B cell (primary cell): ENCODE results near the gene FGL2. TPM values are rescaled to one million over a fixed set of nuclear protein-coding genes. Genes with fewer than 3 reads are reported as not detected.
"Not testable (repeated sequence)": the region's sequence is repeated elsewhere in the genome, so short reads cannot be mapped to it uniquely, and the experiment has no call there.

Source experiments
- ATAC-seq: fragments of 200-7000 bp; cut with Tn5 transposase; one replicate; pipeline ENCODE4 v1.10.0; 2021; ENCODE audit warnings: low read depth, mild to moderate bottlenecking, moderate number of reproducible peaks, moderate library complexity
- CTCF ChIA-PET: fragments of 350-600 bp; sonication (Branson Sonifier 250); formaldehyde crosslinking; loops from one replicate; lab custom pipeline; 2021; ENCODE audit warnings: antibody characterized with exemption, inconsistent platforms; lab: Charles Lee
- POLR2A ChIA-PET: fragments of 350-600 bp; sonication (Branson Sonifier 250); formaldehyde crosslinking; loops from one replicate; lab custom pipeline; 2021; ENCODE audit warnings: antibody characterized with exemption; lab: Charles Lee
- DNase-seq: peaks from one replicate; pipeline ENCODE4 v3.0.0; 2013
- H2AFZ ChIP-seq: 2 replicates; pipeline ENCODE4 v1.6.1; 2012; ENCODE audit warnings: mild to moderate bottlenecking, low read depth, low read length; ENCODE audit not compliant: insufficient read depth, poor library complexity, severe bottlenecking
- H3K27ac ChIP-seq, 2 donors: 1 replicate in 1 of 2; 2 replicates in 1 of 2; pipeline ENCODE4 v1.5.1; 2012 to 2013; ENCODE audit warnings: low read length in 2 of 2, mild to moderate bottlenecking in 2 of 2, moderate library complexity in 1 of 2
- H3K27me3 ChIP-seq, 4 experiments: fragments of 200-600 bp in 1 of 4; sonication (generic) in 1 of 4; replicated peaks in 1 of 4; 1 replicate in 2 of 4; 2 replicates in 2 of 4; pipeline versions ENCODE4 v1.6.1 to v1.7.0; 2013 to 2016; ENCODE audit warnings: low read length in 3 of 4, mild to moderate bottlenecking in 2 of 4, mixed read lengths in 1 of 4, moderate library complexity in 1 of 4; ENCODE audit not compliant: insufficient read depth in 4 of 4, control insufficient read depth in 3 of 4; ENCODE audit errors: control extremely low read depth in 1 of 4
- H3K36me3 ChIP-seq, 2 experiments: replicated peaks in 1 of 2; 1 replicate in 1 of 2; 2 replicates in 1 of 2; pipeline versions ENCODE4 v1.6.1 to v1.7.1; 2013; ENCODE audit warnings: low read length in 1 of 2; ENCODE audit not compliant: insufficient read depth in 2 of 2, control insufficient read depth in 1 of 2; ENCODE audit errors: control extremely low read depth in 1 of 2, extremely low read depth in 1 of 2
- H3K4me1 ChIP-seq, 2 donors: fragments of 200-600 bp in 1 of 2; sonication (generic) in 1 of 2; 1 replicate in 1 of 2; 2 replicates in 1 of 2; pipeline versions ENCODE4 v1.5.1 to v1.6.1; 2013 to 2017; ENCODE audit warnings: low read length in 2 of 2; ENCODE audit not compliant: control insufficient read depth in 2 of 2, insufficient read depth in 2 of 2
- H3K4me2 ChIP-seq: replicated peaks from 2 replicates; pipeline ENCODE3; 2012; ENCODE audit warnings: mild to moderate bottlenecking, low read depth, low read length; ENCODE audit not compliant: poor library complexity, severe bottlenecking
- H3K4me3 ChIP-seq, 5 experiments: fragments of 200-600 bp in 1 of 5; sonication (generic) in 1 of 5; 1 replicate in 3 of 5; 2 replicates in 2 of 5; pipeline versions ENCODE4 v1.5.1 to v1.7.0; 2011 to 2016; ENCODE audit warnings: low read length in 4 of 5, mild to moderate bottlenecking in 4 of 5, low read depth in 2 of 5, control low read depth in 1 of 5, moderate library complexity in 1 of 5; ENCODE audit not compliant: insufficient read depth in 1 of 5; ENCODE audit errors: control extremely low read depth in 1 of 5, extremely low read depth in 1 of 5
- H3K79me2 ChIP-seq: fragments of 200-600 bp; sonication (generic); one replicate; pipeline ENCODE4 v1.6.0; 2016; ENCODE audit warnings: low read length; ENCODE audit not compliant: control insufficient read depth, insufficient read depth
- H3K9ac ChIP-seq: fragments of 200-600 bp; sonication (generic); 2 replicates; pipeline ENCODE4 v1.6.1; 2017; ENCODE audit warnings: mild to moderate bottlenecking, low read length, moderate library complexity
- H3K9me3 ChIP-seq, 3 donors: one replicate each; pipeline versions ENCODE4 v1.6.1 to v1.7.1; 2013; ENCODE audit warnings: low read length in 2 of 3; ENCODE audit not compliant: control insufficient read depth in 2 of 3, insufficient read depth in 1 of 3; ENCODE audit errors: control extremely low read depth in 1 of 3
- H4K20me1 ChIP-seq: 2 replicates; pipeline ENCODE4 v1.6.0; 2012; ENCODE audit warnings: mild to moderate bottlenecking, low read length; ENCODE audit not compliant: insufficient read depth, control insufficient read depth, poor library complexity, severe bottlenecking
- H3K27ac Mint-ChIP-seq: one replicate; pipeline ENCODE4 v1.8.0; 2021; ENCODE audit warnings: mixed read lengths
- H3K27me3 Mint-ChIP-seq: one replicate; pipeline ENCODE4 v1.8.0; 2021; ENCODE audit warnings: mixed read lengths
- H3K4me1 Mint-ChIP-seq: one replicate; pipeline ENCODE4 v1.8.0; 2021; ENCODE audit warnings: mixed read lengths
- H3K4me3 Mint-ChIP-seq: one replicate; pipeline ENCODE4 v1.8.0; 2021; ENCODE audit warnings: mixed read lengths
- H3K9me3 Mint-ChIP-seq: one replicate; pipeline ENCODE4 v1.8.0; 2022; ENCODE audit warnings: mixed read lengths; ENCODE audit not compliant: insufficient read depth
- EZH2 ChIP-seq: IDR thresholded peaks from 2 replicates; pipeline ENCODE4 v1.6.1; 2012; ENCODE audit warnings: borderline replicate concordance, low read depth, mild to moderate bottlenecking, moderate library complexity, low read length; ENCODE audit not compliant: insufficient read depth, poor library complexity, severe bottlenecking
- WGBS: methylation state at CpG from one replicate; pipeline ENCODE4 v1.1.5; 2013; ENCODE audit warnings: missing lambda C conversion rate; ENCODE audit not compliant: insufficient coverage; 5-methylcytosine and 5-hydroxymethylcytosine counted together
- intact Hi-C: fragments of 100-400 bp; cut with micrococcal nuclease; formaldehyde crosslinking; loops from one replicate; pipeline ENCODE4 v1.10.0; 2022
- polyA plus RNA-seq: library from polyadenylated mRNA; depleted of rRNA; stranded (reverse); fragments of >200 nt; gene quantifications from 2 replicates; pipeline ENCODE4 v1.2.3, GENCODE V29; 2012
- total RNA-seq, 2 donors: library from RNA; stranded (reverse); fragments of 120-200 nt in 1 of 2; gene quantifications; 1 replicate in 1 of 2; 2 replicates in 1 of 2; pipeline versions ENCODE4 v1.2.3 to v1.2.4, GENCODE V29; 2013 to 2022

FGL2 gene
- total and polyA plus RNA-seq, 2 donors (not counting 1 experiment from before 2014, with no cell fraction given), result 2.1 to 7.0 TPM

DNA sequence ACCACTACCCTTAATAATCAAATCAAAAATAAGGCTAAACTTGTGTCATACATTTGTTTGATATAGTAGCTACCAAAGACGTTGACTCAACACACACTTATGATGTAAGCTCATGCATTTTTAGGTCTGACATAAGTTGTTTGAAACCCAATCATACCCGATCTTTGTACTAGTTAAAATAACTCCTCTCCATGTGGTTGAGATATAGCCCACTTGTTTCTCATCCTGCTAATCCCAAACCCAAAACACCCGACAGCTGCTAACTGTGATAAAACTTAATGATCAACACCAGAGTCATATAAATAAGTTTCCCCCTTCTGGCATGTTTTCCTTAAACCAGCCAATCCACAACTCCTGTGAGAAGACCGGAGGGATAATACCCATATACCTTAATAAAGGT, 28.5 kb downstream of the FGL2 start:
- H3K36me3 ChIP-seq, H3K27ac ChIP-seq, H3K4me1 Mint-ChIP-seq, H3K9me3 Mint-ChIP-seq, POLR2A ChIA-PET, H3K4me3 ChIP-seq, H3K4me3 Mint-ChIP-seq, CTCF ChIA-PET, H3K27me3 ChIP-seq, H3K27me3 Mint-ChIP-seq, ATAC-seq, H3K9me3 ChIP-seq, H2AFZ ChIP-seq, H4K20me1 ChIP-seq, H3K9ac ChIP-seq, intact Hi-C loops, H3K4me1 ChIP-seq, DNase-seq, H3K4me2 ChIP-seq, H3K27ac Mint-ChIP-seq, H3K79me2 ChIP-seq: not testable (repeated sequence)
- 100% methylated on average over 3 of the region's 4 CpGs for WGBS

DNA sequence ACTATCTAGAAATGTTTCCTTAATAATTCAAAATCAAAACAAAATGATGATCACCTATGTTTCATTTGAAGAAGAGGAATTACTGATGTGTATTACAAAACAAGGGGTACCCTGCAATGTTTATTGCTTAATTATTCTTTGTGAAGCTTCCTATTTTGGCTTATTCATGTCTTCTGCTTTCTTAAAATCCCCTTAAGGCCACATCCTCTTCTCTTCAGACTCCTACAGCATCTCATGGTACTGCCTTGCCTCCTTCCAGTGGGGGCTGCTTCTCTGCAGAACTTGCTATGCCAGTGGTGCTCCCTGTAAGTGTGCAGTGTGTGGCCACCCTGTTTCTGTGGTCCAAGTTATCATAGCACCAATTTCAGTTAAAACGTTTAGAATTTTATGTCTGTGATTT, 42.2 kb downstream of the FGL2 start:
- no peak overlapping the region for H2AFZ ChIP-seq
- H3K4me3 ChIP-seq, result no peak overlapping the region
- CTCF ChIA-PET, result no interaction called here
- H3K9ac ChIP-seq, result no peak overlapping the region
- H3K27ac ChIP-seq, result no peak overlapping the region
- H3K27me3 ChIP-seq, result no peaks in the 10 kb centered on the region
- Mint-ChIP-seq H3K27ac (peak overlapping the region; percentile 12), H3K27me3 (no peaks in the 10 kb centered on the region), H3K9me3 (no peaks in the 10 kb centered on the region), H3K4me1 (peaks cover 7% of the 10 kb centered on the region), H3K4me3 (no peak overlapping the region)
- H3K9me3 ChIP-seq, result no peaks in the 10 kb centered on the region
- no peak overlapping the region for H3K4me2 ChIP-seq
- intact Hi-C loops, result no loop called here
- WGBS, result no CpG with 5 or more reads among the region's 1 CpG
- H4K20me1 ChIP-seq, result no peaks in the 10 kb centered on the region
- ATAC-seq, result peak; percentile 28
- peak; percentile 16 for DNase-seq
- POLR2A ChIA-PET, result no interaction called here
- no peaks in the 10 kb centered on the region for H3K79me2 ChIP-seq
- H3K4me1 ChIP-seq, result peaks cover 5 to 6% of the 10 kb centered on the region in 2 donors
- no peak for TF ChIP-seq EZH2
- H3K36me3 ChIP-seq, result no peaks in the 10 kb centered on the region

DNA sequence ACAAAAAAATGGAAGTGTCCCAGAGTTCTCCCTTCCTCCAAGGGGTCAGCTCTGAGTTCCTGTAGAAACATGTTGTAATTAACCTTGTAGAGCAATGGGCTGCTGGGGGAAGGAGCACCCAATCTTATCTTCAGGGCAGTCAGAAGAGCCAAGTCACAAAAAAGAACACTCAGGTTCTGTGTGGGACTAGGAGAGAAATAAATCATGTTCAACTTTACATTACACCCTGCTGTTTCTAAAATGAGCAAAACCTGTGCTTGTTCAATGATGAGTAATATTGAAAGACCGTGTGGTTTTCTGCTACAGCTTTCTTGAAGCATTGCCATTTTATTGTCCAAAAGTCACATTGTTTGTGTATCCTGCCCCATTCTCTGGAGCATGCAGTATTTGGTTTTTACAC, 42.6 kb downstream of the FGL2 start:
- H3K4me2 ChIP-seq, H3K27me3 Mint-ChIP-seq, H3K79me2 ChIP-seq, H3K9me3 ChIP-seq, H3K27me3 ChIP-seq, H3K4me3 Mint-ChIP-seq, H3K4me1 Mint-ChIP-seq, H3K27ac ChIP-seq, H3K4me1 ChIP-seq, H3K4me3 ChIP-seq, CTCF ChIA-PET, DNase-seq, H3K9ac ChIP-seq, H2AFZ ChIP-seq, H3K36me3 ChIP-seq, intact Hi-C loops, H3K27ac Mint-ChIP-seq, H3K9me3 Mint-ChIP-seq, H4K20me1 ChIP-seq, POLR2A ChIA-PET: not testable (repeated sequence)
- ATAC-seq, result peak; percentile 28
- no CpG with 5 or more reads among the region's 1 CpG for WGBS

DNA sequence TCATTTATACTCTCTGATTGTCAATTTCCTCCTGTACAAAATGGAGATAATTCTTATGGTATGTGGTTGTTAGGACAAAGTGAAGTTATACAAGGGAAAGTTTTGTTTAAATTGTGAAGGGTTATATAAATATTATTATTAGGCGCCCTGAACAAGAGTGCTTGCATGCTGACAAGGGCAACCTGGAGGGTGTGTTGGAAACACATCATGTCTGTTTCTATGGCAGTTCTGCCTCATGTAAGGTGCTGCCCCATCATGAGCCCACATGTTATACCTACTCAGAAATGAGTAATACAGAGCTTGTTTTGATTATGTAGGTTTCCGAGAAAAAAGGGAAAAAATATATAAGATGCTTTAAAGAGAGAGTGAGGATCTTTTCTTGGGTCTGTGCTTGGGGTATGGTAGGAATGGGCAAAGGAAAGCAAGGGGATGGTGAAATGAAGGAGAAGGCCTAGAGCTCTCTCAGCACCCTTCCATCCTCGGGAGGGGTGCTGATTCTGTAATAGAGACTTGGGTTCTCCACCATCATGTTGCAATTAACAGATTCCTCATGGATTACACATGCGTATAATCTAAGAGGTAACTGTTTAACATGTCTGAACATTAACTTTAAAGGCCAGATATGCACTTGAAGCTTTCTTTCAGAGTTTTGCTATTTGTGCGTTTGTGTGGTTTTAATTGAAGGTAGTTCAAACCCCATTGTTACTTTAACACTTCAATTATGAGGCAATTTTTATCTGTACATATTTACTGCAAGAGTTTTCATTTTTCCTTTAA, 43.8 kb downstream of the FGL2 start:
- H3K27ac Mint-ChIP-seq, H3K9me3 Mint-ChIP-seq, H3K4me1 Mint-ChIP-seq, H3K4me3 ChIP-seq, H3K27ac ChIP-seq, H3K9ac ChIP-seq, H2AFZ ChIP-seq, H3K36me3 ChIP-seq, H4K20me1 ChIP-seq, H3K27me3 ChIP-seq, H3K4me2 ChIP-seq, H3K4me1 ChIP-seq, H3K79me2 ChIP-seq, intact Hi-C loops, CTCF ChIA-PET, H3K9me3 ChIP-seq, H3K27me3 Mint-ChIP-seq, H3K4me3 Mint-ChIP-seq, ATAC-seq, DNase-seq: not testable (repeated sequence)
- POLR2A ChIA-PET, result interaction anchor here (0.6 kb wide), 1 partner anchor 59 kb away, joined by 3 read pairs; no protein-coding TSS in a partner anchor
- WGBS, result no CpG with 5 or more reads among the region's 5 CpGs
